HepG2 (cell line): ENCODE measurements around the gene ARMH2. TPM values are rescaled to one million over a fixed set of nuclear protein-coding genes. Genes with fewer than 3 reads are reported as not detected.
A peak's percentile ranks its signal among the peaks of the same experiment; 100 is the strongest.

Experiments
- ATF2 ChIP-seq: sonication (generic); formaldehyde crosslinking; IDR thresholded peaks from 2 replicates; pipeline ENCODE4 v1.4.0; 2020; ENCODE audit warnings: missing genetic modification reagents
- CREB3 ChIP-seq: sonication (generic); formaldehyde crosslinking; IDR thresholded peaks from 2 replicates; pipeline ENCODE4 v1.5.0; 2020; ENCODE audit warnings: missing genetic modification reagents
- GFI1 ChIP-seq: sonication (generic); formaldehyde crosslinking; IDR thresholded peaks from 2 replicates; pipeline ENCODE4 v1.5.0; 2020; ENCODE audit warnings: missing genetic modification reagents, mild to moderate bottlenecking, borderline replicate concordance
- HCFC1 ChIP-seq: fragments of 150-350 bp; IDR thresholded peaks from 2 replicates; pipeline ENCODE4 v1.6.1; 2014; ENCODE audit warnings: low read depth, low read length
- HMGXB4 ChIP-seq, 2 experiments: sonication (generic) in 1 of 2; formaldehyde crosslinking in 1 of 2; IDR thresholded peaks; 2 replicates each; pipeline versions ENCODE4 v1.4.0 to v1.6.1; 2018 to 2020; ENCODE audit warnings: missing genetic modification reagents in 2 of 2, borderline replicate concordance in 1 of 2, low read depth in 1 of 2, mild to moderate bottlenecking in 1 of 2, missing biosample characterization in 1 of 2
- IRF2 ChIP-seq: IDR thresholded peaks from 2 replicates; pipeline ENCODE4 v1.6.1; 2018; ENCODE audit warnings: missing genetic modification reagents, missing compliant biosample characterization
- KAT8 ChIP-seq: IDR thresholded peaks from 2 replicates; pipeline ENCODE4 v1.6.1; 2016; ENCODE audit warnings: missing genetic modification reagents, missing compliant biosample characterization
- NCOA5 ChIP-seq: sonication (generic); formaldehyde crosslinking; IDR thresholded peaks from 2 replicates; pipeline ENCODE4 v1.4.0; 2020; ENCODE audit warnings: missing genetic modification reagents
- PAX8 ChIP-seq: sonication (generic); formaldehyde crosslinking; IDR thresholded peaks from 2 replicates; pipeline ENCODE4 v1.8.0; 2022; ENCODE audit warnings: mild to moderate bottlenecking, missing genetic modification reagents, borderline replicate concordance
- RARG ChIP-seq: sonication (generic); formaldehyde crosslinking; IDR thresholded peaks from 2 replicates; pipeline ENCODE4 v1.4.0; 2020; ENCODE audit warnings: low read depth, mild to moderate bottlenecking, missing genetic modification reagents
- RNF219 ChIP-seq: sonication (generic); formaldehyde crosslinking; IDR thresholded peaks from 2 replicates; pipeline ENCODE4 v1.5.0; 2020; ENCODE audit warnings: mild to moderate bottlenecking, missing genetic modification reagents
- TBL1XR1 ChIP-seq: fragments of 150-350 bp; IDR thresholded peaks from 2 replicates; pipeline ENCODE4 v1.6.1; 2014; ENCODE audit warnings: borderline replicate concordance, low read length; ENCODE audit not compliant: partially characterized antibody
- TFDP1 ChIP-seq: IDR thresholded peaks from 2 replicates; pipeline ENCODE4 v1.6.1; 2016; ENCODE audit warnings: missing compliant biosample characterization, missing genetic modification reagents, borderline replicate concordance
- ZC3H4 ChIP-seq: sonication (generic); formaldehyde crosslinking; IDR thresholded peaks from 2 replicates; pipeline ENCODE4 v1.4.0; 2020; ENCODE audit warnings: missing genetic modification reagents, borderline replicate concordance
- ZFP37 ChIP-seq: sonication (generic); formaldehyde crosslinking; IDR thresholded peaks from 2 replicates; pipeline ENCODE4 v1.4.0; 2020; ENCODE audit warnings: missing genetic modification reagents, borderline replicate concordance
- ZFP90 ChIP-seq: sonication (generic); formaldehyde crosslinking; IDR thresholded peaks from 2 replicates; pipeline ENCODE4 v1.8.0; 2022; ENCODE audit warnings: missing genetic modification reagents, mild to moderate bottlenecking, inconsistent platforms, borderline replicate concordance
- ZNF432 ChIP-seq: sonication (generic); formaldehyde crosslinking; IDR thresholded peaks from 2 replicates; pipeline ENCODE4 v1.5.0; 2020; ENCODE audit warnings: missing genetic modification reagents, mild to moderate bottlenecking, borderline replicate concordance
- ZNF563 ChIP-seq: sonication (generic); formaldehyde crosslinking; IDR thresholded peaks from 2 replicates; pipeline ENCODE4 v1.8.0; 2022; ENCODE audit warnings: mild to moderate bottlenecking, moderate library complexity, missing genetic modification reagents
- ZNF576 ChIP-seq: sonication (generic); formaldehyde crosslinking; IDR thresholded peaks from 2 replicates; pipeline ENCODE4 v1.4.0; 2020; ENCODE audit warnings: mild to moderate bottlenecking, missing genetic modification reagents
- ZNF629 ChIP-seq: sonication (generic); formaldehyde crosslinking; conservative IDR thresholded peaks from 2 replicates; pipeline ENCODE4 v1.5.0; 2020; ENCODE audit warnings: missing genetic modification reagents
- ZNF709 ChIP-seq: sonication (generic); formaldehyde crosslinking; IDR thresholded peaks from 2 replicates; pipeline ENCODE4 v1.5.0; 2020; ENCODE audit warnings: mild to moderate bottlenecking, missing genetic modification reagents
- ZSCAN25 ChIP-seq: sonication (generic); formaldehyde crosslinking; IDR thresholded peaks from 2 replicates; pipeline ENCODE4 v1.8.0; 2022; ENCODE audit warnings: mild to moderate bottlenecking, missing genetic modification reagents
- polyA plus RNA-seq, 8 experiments: library from polyadenylated mRNA; depleted of rRNA in 3 of 8; stranded (reverse) in 7 of 8; unstranded in 1 of 8; fragments of >200 nt; fragmentation: Illumina TruSeq in 4 of 8; extraction: Trizol in 4 of 8; gene quantifications; 2 replicates each; pipeline versions ENCODE4 v1.2.1 to v1.2.3, GENCODE V29; 2011 to 2016; ENCODE audit warnings: low read depth in 4 of 8, missing spikeins in 1 of 8, mixed read lengths in 1 of 8; ENCODE audit not compliant: insufficient read depth in 1 of 8
- total RNA-seq, 5 experiments: library from RNA; depleted of rRNA; stranded (reverse); fragments of >200 nt; fragmentation: Illumina TruSeq; extraction: Trizol; gene quantifications; 2 replicates each; pipeline ENCODE4 v1.2.3, GENCODE V29; 2016; ENCODE audit warnings: low read depth in 1 of 5

Gene ARMH2
- total and polyA plus RNA-seq, 2 of the 13 experiments (the other 11 are each of a cell fraction or from before 2014, with no cell fraction given) = not detected

GRCh38 chr6:24809728-24810127 lies 11.0 kb upstream of the ARMH2 start (continued):
- TF ChIP-seq PAX8 (CRISPR knock-in tag) (no peak), ZNF576 (no peak), ZFP90 (peak; percentile 58; the same call in 1 of the 2 replicates), GFI1 (peak; percentile 83), TFDP1 (CRISPR knock-in tag) (no peak), TBL1XR1 (peak; percentile 62), RNF219 (CRISPR knock-in tag) (peak; percentile 53; the same call in 1 of the 2 replicates), ATF2 (CRISPR knock-in tag) (0 out of 2 replicates have a peak, but pooled peaks have one; percentile 28), KAT8 (CRISPR knock-in tag) (0 out of 2 replicates have a peak, but pooled peaks have one; percentile 15), CREB3 (CRISPR knock-in tag) (no peak), HMGXB4 (CRISPR knock-in tag; IDR thresholded peaks at IDR 0.05; ENCODE audit: borderline replicate concordance in 1 of 2, low read depth in 1 of 2) (0 out of 4 replicates have a peak, but pooled peaks of 1 of the 2 experiments have one; percentile 7), NCOA5 (CRISPR knock-in tag) (no peak), ZNF709 (no peak), ZSCAN25 (CRISPR knock-in tag) (no peak), HCFC1 (no peak), ZNF563 (no peak), RARG (CRISPR knock-in tag) (no peak), IRF2 (CRISPR knock-in tag) (peak; percentile 31; the same call in 1 of the 2 replicates), ZNF432 (CRISPR knock-in tag) (no peak), ZNF629 (CRISPR knock-in tag) (peak; percentile 94), ZC3H4 (CRISPR knock-in tag) (no peak), ZFP37 (CRISPR knock-in tag) (no peak)
